GM12873 (cell line): ENCODE results near the gene SGMS1.

Experiments used
- CTCF ChIP-seq: IDR thresholded peaks from 2 replicates; pipeline ENCODE4 v1.5.1; 2012; ENCODE audit warnings: low read depth, mild to moderate bottlenecking, moderate library complexity, low read length, control low read depth; ENCODE audit not compliant: insufficient read depth; ENCODE audit errors: missing control alignments

SGMS1 gene

GRCh38 chr10:50480054-50481007 is 143.4 kb downstream of the SGMS1 start:
- TF ChIP-seq CTCF = no peak

GRCh38 chr10:50477287-50478203 is 146.2 kb downstream of the SGMS1 start:
- no peak for TF ChIP-seq CTCF

- no peak for TF ChIP-seq CTCF
Observed at GRCh38 chr10:50473756-50474155, 150.0 kb downstream of the SGMS1 start.

GRCh38 chr10:50472914-50473313 is 150.8 kb downstream of the SGMS1 start:
- no peak for TF ChIP-seq CTCF

GRCh38 chr10:50471583-50471975 is 152.2 kb downstream of the SGMS1 start:
- TF ChIP-seq CTCF = no peak

- TF ChIP-seq CTCF = no peak
Observed at GRCh38 chr10:50470798-50471582, 152.8 kb downstream of the SGMS1 start.
